GM19023 (cell line): ENCODE results near the gene TBC1D10A.
A peak's percentile ranks its signal among the peaks of the same experiment; 100 is the strongest.

ENCODE experiments used
- ATAC-seq: cut with Tn5 transposase; IDR thresholded peaks from one replicate; pipeline ENCODE4 v1.9.1; 2021; ENCODE audit warnings: mild to moderate bottlenecking, moderate library complexity; ENCODE audit not compliant: unreplicated experiment

TBC1D10A gene

DNA sequence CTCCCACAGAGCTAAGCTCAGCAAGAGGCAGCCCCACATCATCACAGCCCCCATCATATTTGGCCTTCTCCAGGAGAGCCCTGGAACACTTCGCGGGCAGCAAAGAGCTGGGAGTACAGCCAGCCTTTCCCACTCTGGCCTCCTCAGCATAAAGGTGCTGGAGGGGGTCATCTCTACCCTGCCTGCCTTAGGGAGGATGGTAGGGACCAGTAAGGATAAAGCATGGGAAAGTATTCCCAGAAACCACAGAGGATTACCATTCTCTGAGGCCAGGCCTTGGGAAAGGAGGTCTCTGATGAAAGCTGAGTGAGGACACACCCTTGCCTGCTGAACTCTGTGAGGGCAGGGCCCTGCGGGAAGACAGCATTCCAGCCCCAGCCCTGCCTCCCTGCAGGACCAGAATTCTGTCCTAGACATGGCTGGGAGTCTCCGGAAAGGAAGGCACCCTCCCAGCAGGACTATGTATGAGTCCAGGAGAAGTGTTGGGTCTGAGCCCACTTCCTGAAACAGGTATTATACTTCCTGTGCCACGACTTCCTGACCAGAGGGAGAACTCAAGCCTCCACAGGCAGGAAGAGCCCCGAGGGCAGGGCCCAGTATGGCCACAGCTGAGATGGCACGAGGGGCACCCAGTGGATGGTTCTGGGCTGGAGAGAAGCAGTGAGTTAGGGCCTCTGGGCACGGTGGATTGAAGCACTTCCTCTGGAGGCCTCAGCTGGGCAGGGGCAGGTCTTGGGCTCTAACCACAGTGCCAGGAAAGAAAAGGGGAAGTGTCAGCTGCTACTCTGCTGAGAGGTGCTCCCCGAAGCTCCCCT, 24.5 kb downstream of the TBC1D10A start:
- ATAC-seq: no peak

DNA sequence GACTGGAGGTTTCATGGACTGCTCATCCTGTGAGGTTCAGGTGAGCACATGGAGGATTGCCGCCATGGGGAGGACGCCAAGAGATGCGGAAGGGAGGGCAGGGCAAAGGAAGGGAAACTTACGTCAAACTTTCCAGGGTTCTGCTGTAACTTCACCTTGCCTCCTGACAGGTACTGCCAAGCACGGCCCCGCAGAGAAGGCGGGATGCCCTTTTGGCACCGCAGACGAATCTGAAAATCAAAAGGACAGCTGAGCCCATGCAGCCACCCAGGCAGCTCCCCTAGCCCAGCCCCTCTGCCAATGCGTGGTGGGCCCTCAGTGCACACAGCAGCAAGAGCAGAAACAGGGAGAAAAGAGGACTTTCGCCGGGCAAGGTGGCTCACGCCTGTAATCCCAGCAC, 27.4 kb downstream of the TBC1D10A start:
- no peak for ATAC-seq

DNA sequence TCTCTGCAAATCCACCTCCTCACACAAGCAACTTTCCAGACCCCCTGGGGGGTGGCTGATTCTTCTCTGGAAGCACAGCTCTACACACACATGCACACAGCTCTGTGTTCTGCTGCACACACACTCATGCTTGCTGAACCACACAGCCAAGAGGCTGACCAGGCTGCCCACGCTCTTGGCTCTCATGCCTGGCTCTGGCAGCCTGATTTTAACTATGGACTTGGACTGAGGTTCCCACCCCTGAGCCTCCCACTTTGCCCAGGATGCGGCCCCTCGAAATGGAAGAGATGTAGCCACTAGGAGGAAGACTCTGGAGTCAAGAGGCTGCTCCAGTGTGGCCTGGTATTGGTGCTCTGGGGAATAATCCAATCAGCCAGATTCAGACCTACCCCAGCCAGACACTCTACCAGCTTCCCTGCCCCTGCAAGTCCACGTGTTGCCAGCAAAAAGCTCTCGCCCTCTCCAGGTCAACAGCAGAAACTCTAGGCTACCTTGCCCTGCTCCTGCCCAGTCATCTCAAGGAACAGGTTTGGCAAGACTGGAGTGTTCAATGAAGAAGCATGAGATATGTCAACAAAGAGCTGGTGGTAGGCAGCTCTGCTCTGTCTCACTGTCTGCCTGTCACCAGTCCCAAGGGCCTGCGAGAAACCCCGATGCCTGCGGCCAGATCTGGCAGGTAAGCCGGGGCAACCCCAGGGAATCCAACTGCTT, 28.6 kb downstream of the TBC1D10A start:
- no peak for ATAC-seq

DNA sequence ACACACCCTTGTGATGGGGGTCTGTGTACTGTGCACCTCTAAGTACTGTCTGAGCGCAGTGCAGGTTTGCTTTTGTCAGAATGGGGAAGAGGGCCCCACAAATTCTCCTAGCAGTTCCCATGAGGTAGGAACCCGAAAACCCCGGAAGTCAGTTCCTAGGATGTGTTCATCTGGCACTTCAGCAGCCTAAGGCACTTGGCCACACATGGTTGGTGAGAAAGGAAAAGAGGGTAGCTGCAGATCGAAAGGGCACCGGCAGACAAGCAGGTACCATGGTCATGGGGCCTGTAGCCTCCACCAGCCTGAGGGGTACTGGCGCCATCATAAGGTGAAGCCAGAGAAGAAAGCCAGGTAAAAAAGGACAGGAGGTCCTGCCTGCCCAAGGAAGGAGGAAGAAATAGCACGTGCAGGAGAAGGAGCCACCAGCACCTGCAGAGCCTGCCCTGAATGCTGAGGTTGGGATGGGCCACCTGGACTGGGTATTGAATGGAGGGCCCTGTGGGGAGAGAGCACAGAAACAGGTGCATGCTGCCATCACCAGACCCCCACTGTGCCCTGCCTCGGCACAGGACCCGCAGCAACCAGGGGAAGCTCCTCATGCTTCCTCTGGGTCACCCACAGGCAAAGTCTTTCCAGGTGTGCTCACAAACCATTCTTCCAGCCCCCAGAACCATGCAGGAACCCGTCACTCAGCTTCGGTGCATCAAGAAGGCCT, 29.3 kb downstream of the TBC1D10A start:
- no peak for ATAC-seq

DNA sequence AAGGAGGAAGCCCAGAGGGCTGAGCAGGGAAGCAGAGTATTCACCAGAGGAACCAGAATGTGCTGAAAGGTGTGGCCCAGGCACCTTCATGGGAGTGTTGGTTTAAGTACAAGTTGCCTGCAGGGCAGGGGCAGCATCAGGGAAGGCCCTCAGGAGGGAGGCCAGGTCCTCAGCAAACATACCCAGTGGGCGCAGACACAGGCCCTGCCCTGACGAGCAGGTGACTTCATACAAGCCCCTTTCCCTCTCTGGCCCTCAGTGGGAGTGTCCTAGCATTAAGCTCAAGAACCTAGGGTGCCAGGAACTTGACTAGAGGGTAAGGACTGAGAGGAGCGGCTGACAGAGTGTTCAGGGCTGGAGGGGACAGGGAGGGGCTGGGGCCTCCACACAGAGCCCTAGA, 29.9 kb downstream of the TBC1D10A start:
- ATAC-seq: no peak

DNA sequence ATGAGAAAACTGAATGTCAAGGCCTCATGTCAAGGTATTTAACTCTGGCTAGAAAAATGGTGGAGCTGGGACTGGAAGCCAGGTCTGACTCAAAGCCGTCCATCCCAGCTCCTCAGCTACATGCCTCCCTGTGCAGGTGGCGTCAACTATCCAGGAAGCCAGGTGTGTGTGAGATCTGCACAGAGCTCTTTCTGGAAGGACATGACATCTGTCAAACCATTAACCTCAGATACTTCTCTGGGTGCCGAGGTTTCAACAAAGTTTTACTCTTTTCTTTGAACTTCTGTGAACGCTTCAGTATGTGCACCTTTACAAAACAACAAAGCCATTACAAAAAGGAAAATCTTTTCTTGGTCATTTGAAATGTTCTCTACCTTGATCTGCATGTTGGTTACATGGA, 30.4 kb downstream of the TBC1D10A start:
- no peak for ATAC-seq

DNA sequence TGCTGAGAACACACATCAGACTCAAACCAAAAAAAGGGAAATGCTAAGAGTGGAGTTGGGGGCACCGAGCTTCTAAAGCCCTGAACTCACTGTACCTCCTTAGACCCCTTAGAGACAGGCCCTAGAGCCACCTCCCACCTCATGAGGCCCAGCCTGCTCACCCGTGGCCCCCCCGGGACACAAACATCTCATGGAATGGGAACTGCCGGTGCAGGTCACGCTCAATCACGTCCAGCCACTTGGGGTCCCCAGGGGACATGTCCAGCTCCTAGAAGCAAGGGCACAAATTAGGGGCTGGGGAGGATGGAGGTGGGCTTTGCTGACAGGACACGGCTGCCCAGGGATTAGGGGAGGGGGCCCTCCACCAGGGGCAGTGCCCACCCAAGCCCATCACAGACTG, 31.2 kb downstream of the TBC1D10A start:
- ATAC-seq: no peak

DNA sequence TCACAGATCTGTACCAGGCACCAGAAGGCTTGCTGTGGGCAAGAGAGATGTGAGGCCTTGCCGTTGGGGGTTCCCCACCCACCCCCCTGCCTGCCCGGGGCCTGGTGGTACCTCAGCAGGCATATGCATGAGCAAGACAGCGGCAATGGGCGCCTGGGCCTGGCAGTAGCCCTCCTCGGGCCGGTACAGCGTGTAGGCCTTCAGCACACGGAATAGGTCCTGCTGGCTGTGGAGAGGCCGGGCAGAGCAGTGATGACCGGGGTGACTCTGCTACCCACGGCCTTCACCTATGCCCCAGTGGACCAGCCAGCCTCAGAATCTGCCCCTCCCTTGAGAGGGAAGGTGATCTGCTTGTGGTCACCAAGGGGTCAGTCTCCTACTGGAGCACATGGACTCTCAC, 31.9 kb downstream of the TBC1D10A start:
- ATAC-seq: no peak

DNA sequence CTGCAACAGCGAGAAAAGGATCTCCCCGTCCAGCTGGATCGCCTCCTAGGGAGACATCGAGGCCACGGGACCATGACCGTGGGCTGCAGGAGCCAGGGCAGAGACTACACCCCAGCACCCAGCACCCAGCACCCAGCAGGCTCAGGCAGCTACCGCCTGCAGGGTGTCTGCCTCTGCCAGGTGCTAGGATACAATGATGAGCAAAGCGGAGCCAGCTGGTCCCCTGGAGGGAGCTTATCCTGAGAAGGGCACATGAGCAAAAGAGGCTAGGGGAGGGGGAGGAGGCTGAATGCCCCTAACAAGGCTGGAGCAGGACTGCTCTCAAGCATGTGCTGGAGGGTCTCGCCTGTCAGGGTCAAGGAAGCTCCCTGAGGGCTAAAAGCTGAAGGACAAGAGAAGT, 32.7 kb downstream of the TBC1D10A start:
- ATAC-seq: no peak

DNA sequence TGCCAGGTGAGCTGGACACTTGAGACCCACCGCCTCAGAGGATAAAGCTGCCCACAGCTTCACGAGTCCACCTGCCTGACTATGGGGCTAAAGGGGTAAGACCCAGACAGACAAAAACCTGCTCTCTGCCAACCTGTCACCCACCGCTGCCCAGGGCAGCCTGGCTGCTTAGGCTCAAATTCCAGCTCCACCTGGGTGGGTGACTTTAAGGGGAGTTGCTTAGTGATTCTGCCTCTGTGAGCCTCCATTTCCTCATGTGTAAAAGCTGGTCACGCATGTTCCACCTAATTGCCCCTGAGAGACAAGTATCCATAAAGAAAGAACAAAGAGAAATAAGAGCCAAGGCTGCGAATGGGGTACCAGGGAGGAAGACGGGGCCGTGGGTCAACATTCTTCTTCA, 33.7 kb downstream of the TBC1D10A start:
- ATAC-seq: no peak

DNA sequence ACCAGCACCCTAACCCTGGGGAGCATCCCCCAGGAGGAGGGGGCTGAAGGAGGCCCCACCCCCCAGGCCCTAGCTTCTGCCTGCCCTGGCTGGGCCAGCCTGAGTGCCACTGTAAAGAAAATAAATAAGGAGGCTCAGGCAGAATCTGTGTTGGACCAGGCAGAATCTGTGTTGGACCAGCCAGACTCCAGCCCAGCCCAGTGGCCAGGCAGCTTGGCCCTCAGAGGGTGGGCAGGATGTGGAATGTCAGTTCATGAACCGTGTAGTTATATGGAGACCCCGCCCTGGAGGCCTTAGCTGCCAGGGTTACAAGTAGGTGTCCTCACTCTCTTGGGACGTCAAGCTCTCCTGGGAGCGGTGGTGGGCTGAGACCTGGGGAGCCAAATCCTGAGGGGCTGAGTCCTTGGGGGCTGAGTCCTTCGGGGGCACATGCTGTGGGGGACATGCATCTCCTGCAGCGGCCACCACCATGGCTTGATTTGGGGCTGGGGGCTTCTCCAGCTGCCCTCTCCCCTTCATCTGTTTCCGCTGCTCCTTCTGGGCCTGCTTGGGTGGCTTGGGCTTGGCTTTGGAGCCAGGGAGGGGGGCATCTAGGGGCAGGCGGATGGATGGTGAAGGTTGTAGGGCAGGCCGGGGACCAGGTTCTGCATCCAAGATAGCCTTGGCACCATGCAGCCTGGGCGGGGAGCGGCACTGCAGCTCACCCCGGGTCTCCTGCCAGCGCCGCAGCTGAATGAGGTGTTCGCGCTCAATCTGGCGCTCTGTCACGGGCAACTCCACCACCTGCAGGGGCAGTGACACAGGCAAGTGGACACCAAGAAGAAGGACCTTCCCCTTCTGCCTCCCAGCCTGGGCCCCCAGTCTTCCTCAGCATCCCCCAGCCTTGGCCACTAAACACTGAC, 34.4 kb downstream of the TBC1D10A start:
- no peak for ATAC-seq

DNA sequence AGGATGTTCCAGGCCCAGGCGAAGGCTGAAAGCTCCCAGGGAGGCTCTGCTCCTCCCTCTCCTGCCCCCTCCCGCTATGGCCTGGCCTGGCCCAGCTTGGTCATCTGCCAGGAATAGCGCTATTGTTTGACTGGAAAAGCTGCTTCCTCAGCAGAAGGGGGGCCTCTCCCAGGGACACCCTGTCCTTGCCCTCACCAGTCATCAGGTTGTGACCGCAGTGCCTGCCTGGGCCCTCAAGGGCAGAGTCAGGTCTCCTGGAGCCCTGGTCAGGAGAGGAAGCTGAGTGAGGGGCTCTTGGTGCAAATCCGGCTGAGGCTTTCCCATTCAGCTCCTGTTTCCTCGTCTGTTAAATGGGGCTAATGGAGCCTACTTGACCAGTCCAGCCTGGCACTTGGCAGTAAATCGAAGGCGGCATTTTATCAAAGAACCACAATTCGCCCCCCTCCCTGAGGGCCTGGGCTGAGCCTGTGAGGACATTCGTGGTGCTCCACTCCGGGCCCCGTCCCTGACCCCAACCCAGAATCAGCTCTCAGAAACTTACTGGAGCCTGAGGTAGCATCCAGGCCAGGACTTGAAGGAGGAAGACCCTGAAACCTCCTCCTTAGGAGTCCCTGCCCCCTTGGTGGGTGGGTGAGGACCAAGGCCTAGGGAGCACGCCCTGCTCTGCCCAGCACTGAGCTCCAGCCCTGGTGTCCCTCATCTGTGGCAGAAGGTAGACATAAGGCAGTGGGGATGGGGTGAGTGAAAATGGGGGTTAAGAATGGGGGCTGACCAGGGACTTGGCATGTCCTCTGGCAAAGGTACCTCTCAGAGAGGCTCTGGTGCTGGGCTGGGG, 35.5 kb downstream of the TBC1D10A start:
- no peak for ATAC-seq

DNA sequence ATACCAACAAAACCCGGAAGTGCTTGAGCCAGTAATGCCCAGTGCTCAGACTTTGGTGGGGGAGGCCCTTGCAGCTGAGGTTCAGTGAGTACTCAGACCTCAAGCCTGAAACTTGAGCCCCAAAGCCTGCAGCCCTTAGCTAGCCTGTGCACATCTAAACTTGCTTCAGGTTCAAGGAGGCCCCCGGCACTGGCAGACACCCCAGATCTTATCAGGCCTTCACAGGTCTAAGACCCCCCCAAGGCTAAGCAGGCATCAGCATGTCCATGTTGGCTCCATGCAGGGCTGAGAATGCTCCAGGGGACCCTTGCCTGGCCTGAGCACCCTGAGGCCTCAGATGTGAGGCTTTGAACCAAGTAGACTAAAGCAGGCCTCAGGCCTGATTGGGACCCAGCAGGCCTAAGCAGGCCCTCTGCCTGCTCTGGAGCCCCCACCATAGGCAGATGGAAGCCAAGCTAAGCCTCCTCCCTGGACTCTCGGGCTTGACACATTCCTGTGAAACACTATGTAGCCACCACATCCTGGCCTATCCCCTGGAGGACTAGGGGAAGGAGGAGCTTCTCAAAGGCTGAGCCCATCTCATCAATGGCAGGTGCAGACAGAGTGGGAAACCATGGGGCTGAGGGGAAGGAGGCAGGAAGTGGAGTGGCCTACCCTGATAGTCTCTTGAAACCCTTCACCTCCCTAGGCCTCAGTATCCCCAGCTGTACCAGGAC, 36.2 kb downstream of the TBC1D10A start:
- no peak for ATAC-seq

DNA sequence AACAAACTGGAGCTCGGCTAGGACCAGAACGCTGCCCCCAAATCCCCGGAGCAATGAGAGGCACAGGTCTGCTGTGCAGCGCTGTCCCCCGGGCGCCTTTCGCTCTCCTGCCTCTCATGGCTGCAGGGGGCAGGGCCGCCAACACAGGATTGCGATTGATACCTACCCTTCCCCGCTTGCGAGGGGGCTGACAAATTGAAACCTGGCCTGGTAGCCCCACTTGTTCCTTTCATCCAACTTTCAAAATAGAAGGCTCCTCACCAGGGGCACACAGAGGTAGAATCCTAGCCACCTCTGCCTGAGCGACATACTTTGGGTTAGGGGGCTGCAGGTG, 36.8 kb downstream of the TBC1D10A start:
- ATAC-seq: peak; percentile 17

DNA sequence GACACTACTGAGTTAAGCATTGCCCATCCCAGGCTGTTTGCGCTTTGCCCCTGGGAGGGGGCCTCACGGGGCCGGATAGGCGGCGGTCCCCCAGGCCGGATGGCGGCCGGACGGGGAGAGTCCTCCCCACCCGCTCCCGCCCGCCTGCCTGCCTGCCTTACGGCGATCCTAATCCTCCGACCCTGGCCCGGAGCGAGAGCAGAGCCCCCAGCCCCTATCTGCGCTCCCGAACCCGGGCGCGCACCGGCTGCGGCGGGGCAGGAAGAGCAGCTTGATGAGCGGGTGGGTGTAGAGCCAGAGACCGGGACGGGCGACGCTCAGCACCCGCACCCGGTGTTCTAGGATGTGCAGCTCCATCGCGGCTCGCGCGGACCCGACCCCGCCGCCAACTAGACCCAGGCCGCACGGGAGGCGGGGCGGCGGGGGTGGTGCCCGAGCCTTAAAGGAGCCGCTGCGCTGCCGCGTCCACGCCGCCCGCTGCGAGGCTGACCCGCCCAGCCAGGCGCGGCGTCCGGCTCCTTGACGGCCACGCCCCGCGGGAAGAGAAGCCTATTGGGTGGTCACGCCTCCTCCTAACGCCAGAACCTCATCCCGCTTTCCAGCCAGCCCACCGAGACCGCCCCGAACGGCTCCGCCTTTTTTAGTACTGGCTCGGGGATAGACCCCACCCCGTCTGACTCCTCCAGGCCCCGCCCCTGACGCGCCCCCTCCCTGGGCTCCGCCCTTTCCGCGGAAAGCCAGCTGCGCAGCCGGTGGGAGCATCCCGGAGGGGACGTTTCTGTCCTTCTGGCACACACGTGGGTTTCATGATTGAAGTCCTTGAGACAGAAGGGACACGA, 37.4 kb downstream of the TBC1D10A start, which contains the start of gene CASTOR1:
Gene CASTOR1, minus strand, starts transcription at position 365 of the 839 bp plus-strand sequence. Its CDS starts 8 bp downstream, at position 357.
- peak; percentile 71 for ATAC-seq

DNA sequence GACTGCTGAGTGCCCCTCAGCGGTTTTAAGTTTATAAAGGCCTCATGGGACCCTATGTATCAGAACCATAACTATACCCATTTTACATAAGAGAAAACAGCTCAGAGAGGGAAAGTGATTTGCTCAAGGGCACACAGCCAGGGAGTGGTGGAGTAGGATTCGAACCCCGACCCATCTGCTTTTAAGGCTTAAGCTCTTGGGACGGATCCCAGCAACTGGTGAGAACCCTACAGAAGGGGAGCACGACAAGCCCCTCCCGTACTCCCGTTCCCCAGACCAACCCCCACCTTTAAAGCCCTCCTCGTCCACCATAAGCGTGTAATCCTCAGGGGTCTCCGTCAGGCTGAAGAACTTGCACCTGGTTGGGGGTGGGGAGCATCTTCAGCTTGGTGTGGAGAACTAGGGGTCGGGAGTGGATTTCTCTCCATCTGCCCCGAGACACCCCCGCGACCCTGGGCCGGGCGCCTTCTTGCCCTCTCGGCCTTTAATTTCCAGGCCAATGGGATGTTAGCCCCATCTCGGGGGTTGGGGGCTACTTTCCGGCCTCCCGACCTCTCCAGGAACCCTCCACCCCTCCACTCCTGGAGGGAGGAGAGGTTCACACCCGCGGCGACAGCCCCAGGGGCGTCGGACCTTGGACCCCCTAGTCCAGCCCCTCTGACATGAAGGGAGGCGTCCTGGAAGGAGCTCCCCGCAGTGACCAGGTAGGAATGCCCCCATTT, 38.2 kb downstream of the TBC1D10A start:
- no peak for ATAC-seq

DNA sequence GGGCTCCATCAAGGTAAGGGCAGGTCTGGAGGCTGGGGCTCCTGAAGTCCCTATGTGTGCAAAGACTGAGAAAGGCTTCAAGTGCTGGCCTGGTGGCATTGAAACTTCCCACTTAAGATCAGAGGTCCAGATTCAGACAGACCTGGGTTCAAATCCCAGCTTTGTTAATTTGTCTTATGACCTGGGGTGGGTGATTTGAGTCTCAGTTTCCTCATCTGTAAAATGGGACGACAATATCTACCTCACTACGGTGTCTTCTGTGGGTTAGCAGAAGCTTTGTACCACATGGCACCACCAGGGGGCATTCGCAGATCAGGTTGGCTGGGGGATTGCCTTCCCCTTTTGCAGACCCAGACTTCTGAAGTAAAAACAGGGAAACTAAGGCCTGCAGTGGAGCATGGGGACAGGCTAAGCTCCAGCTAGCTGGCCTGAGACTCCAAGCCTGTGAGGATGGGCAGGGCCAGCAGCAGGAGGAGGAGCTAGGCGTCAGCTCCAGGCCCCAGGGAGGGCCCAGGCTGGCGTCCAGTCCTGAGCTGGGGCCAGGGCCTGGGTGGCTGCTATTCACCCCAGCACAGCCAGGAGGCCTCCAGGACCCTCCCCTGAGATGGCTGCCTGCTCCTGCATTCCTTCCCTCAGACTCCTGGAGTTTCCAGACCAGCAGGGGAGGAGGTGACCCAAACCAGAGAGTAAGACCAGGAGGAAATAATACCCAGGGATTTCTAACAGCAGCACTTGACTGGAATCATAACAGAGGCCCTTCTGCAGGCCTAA, 38.9 kb downstream of the TBC1D10A start:
- no peak for ATAC-seq
